ENCODE measurements around the gene IGFBP6.

DNA sequence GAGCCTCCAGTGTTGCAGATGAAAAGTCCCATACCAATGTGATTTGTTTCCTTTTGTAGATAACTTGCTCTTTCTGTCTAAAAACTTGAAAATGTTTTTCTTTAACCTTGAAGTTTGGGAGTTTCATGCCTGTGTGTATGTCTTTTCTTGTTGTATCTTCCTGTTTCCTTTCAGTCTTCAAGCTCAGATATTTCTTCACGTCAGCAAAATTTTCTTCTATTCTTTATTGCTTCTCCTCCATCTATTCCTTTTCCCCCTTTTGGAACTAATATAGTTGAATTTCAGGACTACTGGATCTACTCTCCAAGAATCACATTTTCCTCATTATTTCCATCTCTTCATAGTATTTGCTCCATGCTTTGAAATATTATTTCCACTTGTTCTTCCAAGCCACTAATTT, 29.7 kb downstream of the IGFBP6 start:
- TF ChIP-seq POLR2AphosphoS5 (IDR thresholded peaks at IDR 0.05) (no peak), POLR2A (IDR thresholded peaks at IDR 0.05) (no peak), EP300 (IDR thresholded peaks at IDR 0.05) (no peak)
- TF ChIP-seq, protein P1, sequence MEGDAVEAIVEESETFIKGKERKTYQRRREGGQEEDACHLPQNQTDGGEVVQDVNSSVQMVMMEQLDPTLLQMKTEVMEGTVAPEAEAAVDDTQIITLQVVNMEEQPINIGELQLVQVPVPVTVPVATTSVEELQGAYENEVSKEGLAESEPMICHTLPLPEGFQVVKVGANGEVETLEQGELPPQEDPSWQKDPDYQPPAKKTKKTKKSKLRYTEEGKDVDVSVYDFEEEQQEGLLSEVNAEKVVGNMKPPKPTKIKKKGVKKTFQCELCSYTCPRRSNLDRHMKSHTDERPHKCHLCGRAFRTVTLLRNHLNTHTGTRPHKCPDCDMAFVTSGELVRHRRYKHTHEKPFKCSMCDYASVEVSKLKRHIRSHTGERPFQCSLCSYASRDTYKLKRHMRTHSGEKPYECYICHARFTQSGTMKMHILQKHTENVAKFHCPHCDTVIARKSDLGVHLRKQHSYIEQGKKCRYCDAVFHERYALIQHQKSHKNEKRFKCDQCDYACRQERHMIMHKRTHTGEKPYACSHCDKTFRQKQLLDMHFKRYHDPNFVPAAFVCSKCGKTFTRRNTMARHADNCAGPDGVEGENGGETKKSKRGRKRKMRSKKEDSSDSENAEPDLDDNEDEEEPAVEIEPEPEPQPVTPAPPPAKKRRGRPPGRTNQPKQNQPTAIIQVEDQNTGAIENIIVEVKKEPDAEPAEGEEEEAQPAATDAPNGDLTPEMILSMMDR (IDR thresholded peaks at IDR 0.05), result no peak

Measured in stomach (tissue), 4 donors.